PFSK-1 (cell line): ENCODE measurements around the gene GABRB1.

Source experiments
- FOXP2 ChIP-seq: optimal IDR thresholded peaks from 2 replicates; pipeline ENCODE3; 2011; ENCODE audit warnings: borderline replicate concordance, control low read depth, inconsistent platforms; ENCODE audit not compliant: insufficient read depth; ENCODE audit errors: extremely low read length, extremely low read depth
- POLR2AphosphoS5 ChIP-seq: IDR thresholded peaks from 2 replicates; pipeline ENCODE4 v1.6.1; 2012; ENCODE audit warnings: low read depth, mild to moderate bottlenecking, control low read depth, low read length, moderate library complexity
- SIN3A ChIP-seq: IDR thresholded peaks from 2 replicates; pipeline ENCODE4 v1.6.1; 2012; ENCODE audit warnings: mild to moderate bottlenecking, low read length, moderate library complexity, borderline replicate concordance; ENCODE audit not compliant: insufficient read depth
- TAF1 ChIP-seq: IDR thresholded peaks from 2 replicates; pipeline ENCODE4 v1.6.1; 2012; ENCODE audit warnings: low read length, control low read depth, borderline replicate concordance; ENCODE audit not compliant: insufficient read depth
- TF ChIP-seq, protein P1 (sequence below), 2 experiments: IDR thresholded peaks; 2 replicates each; pipeline versions ENCODE4 v1.6.1 to v1.8.0; 2011 to 2012; ENCODE audit warnings: low read depth in 2 of 2, low read length in 2 of 2, control low read depth in 1 of 2, inconsistent platforms in 1 of 2, mild to moderate bottlenecking in 1 of 2, moderate library complexity in 1 of 2; ENCODE audit not compliant: insufficient read depth in 1 of 2

GABRB1 gene

GRCh38 chr4:47330866-47331265 lies 299.5 kb downstream of the GABRB1 start:
- TF ChIP-seq POLR2AphosphoS5 (no peak), SIN3A (no peak), TAF1 (no peak), FOXP2 (no peak)
- TF ChIP-seq, protein P1, sequence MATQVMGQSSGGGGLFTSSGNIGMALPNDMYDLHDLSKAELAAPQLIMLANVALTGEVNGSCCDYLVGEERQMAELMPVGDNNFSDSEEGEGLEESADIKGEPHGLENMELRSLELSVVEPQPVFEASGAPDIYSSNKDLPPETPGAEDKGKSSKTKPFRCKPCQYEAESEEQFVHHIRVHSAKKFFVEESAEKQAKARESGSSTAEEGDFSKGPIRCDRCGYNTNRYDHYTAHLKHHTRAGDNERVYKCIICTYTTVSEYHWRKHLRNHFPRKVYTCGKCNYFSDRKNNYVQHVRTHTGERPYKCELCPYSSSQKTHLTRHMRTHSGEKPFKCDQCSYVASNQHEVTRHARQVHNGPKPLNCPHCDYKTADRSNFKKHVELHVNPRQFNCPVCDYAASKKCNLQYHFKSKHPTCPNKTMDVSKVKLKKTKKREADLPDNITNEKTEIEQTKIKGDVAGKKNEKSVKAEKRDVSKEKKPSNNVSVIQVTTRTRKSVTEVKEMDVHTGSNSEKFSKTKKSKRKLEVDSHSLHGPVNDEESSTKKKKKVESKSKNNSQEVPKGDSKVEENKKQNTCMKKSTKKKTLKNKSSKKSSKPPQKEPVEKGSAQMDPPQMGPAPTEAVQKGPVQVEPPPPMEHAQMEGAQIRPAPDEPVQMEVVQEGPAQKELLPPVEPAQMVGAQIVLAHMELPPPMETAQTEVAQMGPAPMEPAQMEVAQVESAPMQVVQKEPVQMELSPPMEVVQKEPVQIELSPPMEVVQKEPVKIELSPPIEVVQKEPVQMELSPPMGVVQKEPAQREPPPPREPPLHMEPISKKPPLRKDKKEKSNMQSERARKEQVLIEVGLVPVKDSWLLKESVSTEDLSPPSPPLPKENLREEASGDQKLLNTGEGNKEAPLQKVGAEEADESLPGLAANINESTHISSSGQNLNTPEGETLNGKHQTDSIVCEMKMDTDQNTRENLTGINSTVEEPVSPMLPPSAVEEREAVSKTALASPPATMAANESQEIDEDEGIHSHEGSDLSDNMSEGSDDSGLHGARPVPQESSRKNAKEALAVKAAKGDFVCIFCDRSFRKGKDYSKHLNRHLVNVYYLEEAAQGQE (IDR thresholded peaks at IDR 0.05; ENCODE audit: insufficient read depth in 1 of 2, low read depth in 2 of 2, low read length in 2 of 2) = no peak

- TF ChIP-seq POLR2AphosphoS5 = no peak
- no peak for TF ChIP-seq TAF1
- TF ChIP-seq SIN3A = no peak
- TF ChIP-seq, protein P1 (IDR thresholded peaks at IDR 0.05; ENCODE audit: insufficient read depth in 1 of 2, low read depth in 2 of 2, low read length in 2 of 2) = no peak
- no peak for TF ChIP-seq FOXP2
Measured at GRCh38 chr4:47334652-47335051, 303.3 kb downstream of the GABRB1 start.

GRCh38 chr4:47337893-47338292 lies 306.5 kb downstream of the GABRB1 start:
- TF ChIP-seq TAF1 (no peak), POLR2AphosphoS5 (no peak), FOXP2 (no peak), SIN3A (no peak)
- TF ChIP-seq, protein P1 (IDR thresholded peaks at IDR 0.05; ENCODE audit: insufficient read depth in 1 of 2, low read depth in 2 of 2, low read length in 2 of 2) = no peak

GRCh38 chr4:47340914-47341313 lies 309.5 kb downstream of the GABRB1 start:
- TF ChIP-seq, protein P1 (IDR thresholded peaks at IDR 0.05; ENCODE audit: insufficient read depth in 1 of 2, low read depth in 2 of 2, low read length in 2 of 2) = no peak
- TF ChIP-seq SIN3A (no peak), POLR2AphosphoS5 (no peak), FOXP2 (no peak), TAF1 (no peak)

- no peak for TF ChIP-seq FOXP2
- TF ChIP-seq, protein P1 (IDR thresholded peaks at IDR 0.05; ENCODE audit: insufficient read depth in 1 of 2, low read depth in 2 of 2, low read length in 2 of 2) = no peak
- TF ChIP-seq SIN3A = no peak
- no peak for TF ChIP-seq TAF1
- no peak for TF ChIP-seq POLR2AphosphoS5
Measured at GRCh38 chr4:47342796-47343195, 311.4 kb downstream of the GABRB1 start.
